HG03066 (cell line): ENCODE results near the gene AGTPBP1.

Source experiments
- ATAC-seq: cut with Tn5 transposase; IDR thresholded peaks from one replicate; pipeline ENCODE4 v1.9.1; 2021; ENCODE audit warnings: low read depth; ENCODE audit not compliant: unreplicated experiment

The AGTPBP1 gene

GRCh38 chr9:85547599-85547998 lies 194.2 kb downstream of the AGTPBP1 start:
- no peak for ATAC-seq

GRCh38 chr9:85543196-85543595 lies 198.6 kb downstream of the AGTPBP1 start:
- ATAC-seq: no peak

- no peak for ATAC-seq
Observed at GRCh38 chr9:85541876-85542275, 199.9 kb downstream of the AGTPBP1 start.

GRCh38 chr9:85536514-85536913 lies 205.2 kb downstream of the AGTPBP1 start:
- ATAC-seq: no peak

- no peak for ATAC-seq
Observed at GRCh38 chr9:85536076-85536475, 205.7 kb downstream of the AGTPBP1 start.

GRCh38 chr9:85534340-85534739 lies 207.4 kb downstream of the AGTPBP1 start:
- no peak for ATAC-seq

- ATAC-seq: no peak
Observed at GRCh38 chr9:85533538-85533937, 208.2 kb downstream of the AGTPBP1 start.

GRCh38 chr9:85530721-85531120 lies 211.0 kb downstream of the AGTPBP1 start:
- no peak for ATAC-seq

- no peak for ATAC-seq
Observed at GRCh38 chr9:85528607-85529006, 213.1 kb downstream of the AGTPBP1 start.

- ATAC-seq: no peak
Observed at GRCh38 chr9:85528142-85528541, 213.6 kb downstream of the AGTPBP1 start.

GRCh38 chr9:85527331-85528020 lies 214.3 kb downstream of the AGTPBP1 start:
- no peak for ATAC-seq

GRCh38 chr9:85524531-85524930 lies 217.2 kb downstream of the AGTPBP1 start:
- no peak for ATAC-seq

- no peak for ATAC-seq
Observed at GRCh38 chr9:85523202-85523601, 218.6 kb downstream of the AGTPBP1 start.

GRCh38 chr9:85522459-85523092 lies 219.2 kb downstream of the AGTPBP1 start:
- ATAC-seq: no peak

GRCh38 chr9:85521371-85522197 lies 220.2 kb downstream of the AGTPBP1 start:
- no peak for ATAC-seq

GRCh38 chr9:85516976-85517637 lies 224.6 kb downstream of the AGTPBP1 start:
- no peak for ATAC-seq

- no peak for ATAC-seq
Observed at GRCh38 chr9:85516455-85516854, 225.3 kb downstream of the AGTPBP1 start.

- no peak for ATAC-seq
Observed at GRCh38 chr9:85515021-85515420, 226.7 kb downstream of the AGTPBP1 start.

- no peak for ATAC-seq
Observed at GRCh38 chr9:85514256-85514655, 227.5 kb downstream of the AGTPBP1 start.

- ATAC-seq: no peak
Observed at GRCh38 chr9:85511746-85512145, 230.0 kb downstream of the AGTPBP1 start.
